Panc1 (cell line): ENCODE measurements around the gene ACAD9. TPM values are rescaled to one million over a fixed set of nuclear protein-coding genes. Genes with fewer than 3 reads are reported as not detected.

Experiments
- ATAC-seq: fragments of 200-7000 bp; cut with Tn5 transposase; 2 replicates; pipeline ENCODE4 v1.9.1; 2020; ENCODE audit warnings: mild to moderate bottlenecking, moderate library complexity
- BruUV-seq: library from RNA; stranded (reverse); fragments of 400-500 nt; replicated peaks from 2 replicates; lab custom pipeline; 2021; lab: Mats Ljungman, UMichigan
- CTCF ChIA-PET: fragments of 300-600 bp; sonication (Branson Sonifier 250); formaldehyde crosslinking; loops from one replicate; lab custom pipeline; 2022; ENCODE audit warnings: antibody characterized with exemption; lab: Charles Lee
- POLR2A ChIA-PET: fragments of 300-600 bp; sonication (Branson Sonifier 250); formaldehyde crosslinking; loops from one replicate; lab custom pipeline; 2022; ENCODE audit warnings: antibody characterized with exemption; lab: Charles Lee
- DNase-seq: peaks from one replicate; pipeline ENCODE4 v3.0.0-alpha.2; 2010; ENCODE audit warnings: low read depth, low spot score
- H3K27ac ChIP-seq: 2 replicates; pipeline ENCODE4 v1.5.1; 2011; ENCODE audit warnings: mild to moderate bottlenecking, low read length, inconsistent platforms
- H3K27me3 ChIP-seq: fragments of 200-500 bp; sonication (Bioruptor generic); 2 replicates; pipeline ENCODE4 v1.6.0; 2014; ENCODE audit warnings: low read length, inconsistent platforms; ENCODE audit not compliant: control insufficient read depth, insufficient read depth
- H3K36me3 ChIP-seq: fragments of 200-500 bp; sonication (Bioruptor generic); 2 replicates; pipeline ENCODE4 v1.5.1; 2014; ENCODE audit warnings: inconsistent platforms, mild to moderate bottlenecking, low read length, moderate library complexity; ENCODE audit not compliant: control insufficient read depth, insufficient read depth
- H3K4me1 ChIP-seq: 2 replicates; pipeline ENCODE4 v1.5.1; 2011; ENCODE audit warnings: inconsistent platforms, mild to moderate bottlenecking, low read length, moderate library complexity; ENCODE audit not compliant: control insufficient read depth, insufficient read depth
- H3K4me3 ChIP-seq, 2 experiments: 2 replicates each; pipeline ENCODE4 v1.5.1; 2011 to 2012; ENCODE audit warnings: low read depth in 2 of 2, low read length in 2 of 2, mild to moderate bottlenecking in 2 of 2, inconsistent platforms in 1 of 2, moderate library complexity in 1 of 2
- H3K9me3 ChIP-seq: fragments of 200-500 bp; sonication (Bioruptor generic); 2 replicates; pipeline ENCODE4 v1.5.1; 2014; ENCODE audit warnings: low read depth, mild to moderate bottlenecking, inconsistent platforms, low read length, moderate library complexity; ENCODE audit not compliant: control insufficient read depth, insufficient read depth
- CTCF ChIP-seq: fragments of 450-650 bp; IDR thresholded peaks from 2 replicates; pipeline ENCODE4 v1.5.1; 2017; ENCODE audit warnings: mild to moderate bottlenecking
- POLR2AphosphoS5 ChIP-seq: IDR thresholded peaks from 2 replicates; pipeline ENCODE4 v1.6.1; 2012; ENCODE audit warnings: mild to moderate bottlenecking, low read depth, low read length, moderate library complexity
- REST ChIP-seq, 2 experiments: IDR thresholded peaks; 2 replicates each; pipeline ENCODE4 v1.6.1; 2011 to 2012; ENCODE audit warnings: low read depth in 2 of 2, control low read depth in 1 of 2, low read length in 1 of 2, mild to moderate bottlenecking in 1 of 2, moderate library complexity in 1 of 2; ENCODE audit not compliant: insufficient read depth in 1 of 2
- SIN3A ChIP-seq: IDR thresholded peaks from 2 replicates; pipeline ENCODE4 v1.6.1; 2012; ENCODE audit warnings: low read depth, mild to moderate bottlenecking, low read length, moderate library complexity, borderline replicate concordance; ENCODE audit not compliant: insufficient read depth
- TCF7L2 ChIP-seq: IDR thresholded peaks from 2 replicates; pipeline ENCODE4 v1.6.1; 2011; ENCODE audit warnings: mild to moderate bottlenecking, low read depth, low read length, inconsistent platforms
- in situ Hi-C: cut with HindIII; loops from 2 replicates; pipeline ENCODE4 v1.10.0; 2016; ENCODE audit warnings: low sequenced_read_pairs, low pct_unique_long_range_greater_than_20kb
- intact Hi-C: fragments of 100-400 bp; cut with micrococcal nuclease; formaldehyde crosslinking; loops from one replicate; pipeline ENCODE4 v1.10.0; 2022; ENCODE audit not compliant: unreplicated experiment
- total RNA-seq: library from RNA; stranded (reverse); gene quantifications from one replicate; pipeline ENCODE4 v1.2.1, GENCODE V29; 2021; ENCODE audit not compliant: unreplicated experiment

ACAD9 gene
- total RNA-seq, 1 experiment from 2014 or later: 70.9 TPM

- no peaks in the 10 kb centered on the region for H3K36me3 ChIP-seq
- ATAC-seq (no peak), DNase-seq (no peak)
- no peaks in the 10 kb centered on the region for H3K9me3 ChIP-seq
- intact Hi-C loops (no loop called here), in situ Hi-C loops (no loop called here)
- peaks cover 13% of the 10 kb centered on the region; the same call in 1 of the 2 replicates for H3K4me1 ChIP-seq
- no peaks in the 10 kb centered on the region for H3K27me3 ChIP-seq
- no peak overlapping the region for H3K27ac ChIP-seq
- ChIA-PET CTCF (interaction anchor here (0.5 kb wide), 1 partner anchor 239 kb away, joined by 4 read pairs; no protein-coding TSS in a partner anchor), POLR2A (no interaction called here)
- no TSS peak for BruUV-seq
- no peak for TF ChIP-seq REST (IDR thresholded peaks at IDR 0.05; ENCODE audit: insufficient read depth in 1 of 2, low read depth in 2 of 2, low read length in 1 of 2)
- no peak for TF ChIP-seq TCF7L2
- no peak for TF ChIP-seq CTCF
- no peak for TF ChIP-seq SIN3A
- H3K4me3 ChIP-seq: no peak overlapping the region
Observed at GRCh38 chr3:128847666-128848370, 31.6 kb upstream of the ACAD9 start.

GRCh38 chr3:128848936-128849335 lies 30.5 kb upstream of the ACAD9 start:
- no peak overlapping the region for H3K27ac ChIP-seq
- in situ Hi-C loops (no loop called here), intact Hi-C loops (no loop called here)
- ChIA-PET POLR2A (no interaction called here), CTCF (interaction anchor here (0.6 kb wide), 1 partner anchor 168 kb away, joined by 3 read pairs; no protein-coding TSS in a partner anchor)
- DNase-seq (no peak), ATAC-seq (no peak)
- H3K9me3 ChIP-seq: no peaks in the 10 kb centered on the region; the same call in 1 of the 2 replicates
- H3K4me1 ChIP-seq: peaks cover 13% of the 10 kb centered on the region; the same call in 1 of the 2 replicates
- no peaks in the 10 kb centered on the region for H3K27me3 ChIP-seq
- no TSS peak for BruUV-seq
- no peaks in the 10 kb centered on the region for H3K36me3 ChIP-seq
- TF ChIP-seq REST (IDR thresholded peaks at IDR 0.05; ENCODE audit: insufficient read depth in 1 of 2, low read depth in 2 of 2, low read length in 1 of 2) (no peak), SIN3A (no peak), POLR2AphosphoS5 (no peak), CTCF (no peak), TCF7L2 (no peak)
- H3K4me3 ChIP-seq: no peak overlapping the region
